Common myeloid progenitor, CD34-positive (primary cell): ENCODE results near the gene UBE3C. TPM values are rescaled to one million over a fixed set of nuclear protein-coding genes. Genes with fewer than 3 reads are reported as not detected.
A peak's percentile ranks its signal among the peaks of the same experiment; 100 is the strongest.

Experiments
- CTCF ChIA-PET: fragments of 350-600 bp; sonication (Branson Sonifier 250); formaldehyde crosslinking; loops from one replicate; lab custom pipeline; 2021; ENCODE audit warnings: antibody characterized with exemption; lab: Charles Lee
- POLR2A ChIA-PET: fragments of 350-600 bp; sonication (Branson Sonifier 250); formaldehyde crosslinking; loops from one replicate; lab custom pipeline; 2021; ENCODE audit warnings: antibody characterized with exemption; lab: Charles Lee
- DNase-seq, 3 donors: peaks; one replicate each; pipeline versions ENCODE4 v3.0.0 to v3.0.0-alpha.2; 2013
- H3K27ac ChIP-seq, 2 experiments: 1 replicate in 1 of 2; 2 replicates in 1 of 2; pipeline ENCODE4 v1.7.0; 2013; ENCODE audit warnings: inconsistent platforms in 2 of 2, low read length in 2 of 2, mild to moderate bottlenecking in 2 of 2, low read depth in 1 of 2, moderate library complexity in 1 of 2; ENCODE audit not compliant: severe bottlenecking in 2 of 2, insufficient read depth in 1 of 2, poor library complexity in 1 of 2
- H3K27me3 ChIP-seq, 5 experiments: replicated peaks in 2 of 5; 1 replicate in 3 of 5; 2 replicates in 2 of 5; pipeline versions ENCODE4 v1.6.1 to v1.7.0; 2013; ENCODE audit warnings: low read length in 4 of 5, mild to moderate bottlenecking in 2 of 5, moderate library complexity in 2 of 5, inconsistent platforms in 1 of 5; ENCODE audit not compliant: insufficient read depth in 5 of 5, control insufficient read depth in 4 of 5
- H3K36me3 ChIP-seq, 4 experiments: 1 replicate in 2 of 4; 2 replicates in 2 of 4; pipeline versions ENCODE4 v1.6.1 to v1.7.0; 2013; ENCODE audit warnings: low read length in 3 of 4, control low read depth in 1 of 4, mild to moderate bottlenecking in 1 of 4; ENCODE audit not compliant: control insufficient read depth in 4 of 4, insufficient read depth in 4 of 4
- H3K4me1 ChIP-seq, 4 experiments: 1 replicate in 3 of 4; 2 replicates in 1 of 4; pipeline versions ENCODE4 v1.6.1 to v1.7.1; 2013; ENCODE audit warnings: low read length in 3 of 4, mild to moderate bottlenecking in 3 of 4, control low read depth in 1 of 4, inconsistent platforms in 1 of 4, moderate library complexity in 1 of 4; ENCODE audit not compliant: control insufficient read depth in 4 of 4, insufficient read depth in 4 of 4; ENCODE audit errors: control extremely low read depth in 1 of 4
- H3K4me3 ChIP-seq, 7 experiments: 1 replicate in 4 of 7; 2 replicates in 3 of 7; pipeline versions ENCODE4 v1.5.1 to v1.7.0; 2013; ENCODE audit warnings: mild to moderate bottlenecking in 7 of 7, low read length in 6 of 7, moderate library complexity in 6 of 7, inconsistent platforms in 2 of 7, low read depth in 2 of 7, control low read depth in 1 of 7; ENCODE audit not compliant: insufficient read depth in 4 of 7, control insufficient read depth in 1 of 7; ENCODE audit errors: extremely low read depth in 1 of 7
- H3K9me3 ChIP-seq, 5 experiments: 1 replicate in 4 of 5; 2 replicates in 1 of 5; pipeline versions ENCODE4 v1.6.1 to v1.7.1; 2013; ENCODE audit warnings: low read length in 4 of 5, mild to moderate bottlenecking in 2 of 5, inconsistent platforms in 1 of 5, low read depth in 1 of 5, moderate library complexity in 1 of 5; ENCODE audit not compliant: control insufficient read depth in 4 of 5, insufficient read depth in 2 of 5; ENCODE audit errors: control extremely low read depth in 1 of 5
- WGBS: methylation state at CpG from one replicate; pipeline ENCODE4 v1.1.5; 2013; ENCODE audit not compliant: insufficient coverage; 5-methylcytosine and 5-hydroxymethylcytosine counted together
- polyA plus RNA-seq: library from polyadenylated mRNA; unstranded; fragments of 120-200 nt; gene quantifications from one replicate; pipeline ENCODE4 v1.2.1, GENCODE V29; 2013

Gene UBE3C
- 30.3 TPM for polyA plus RNA-seq

- WGBS = 3% methylated on average over 69 of the region's 80 CpGs
- ChIA-PET POLR2A (no interaction called here), CTCF (no interaction called here)
- Histone ChIP-seq H3K27ac (peak within 1 kb of the TSS in 1 of 2 experiments; percentile 71), H3K4me3 (peak within 1 kb of the TSS; percentile 48 to 92 (median 74)), H3K27me3 (no peaks in the 10 kb centered on the region), H3K36me3 (peaks cover 0 to 24% (median 12%) of the 10 kb centered on the region in 4 experiments), H3K4me1 (peaks cover 16 to 41% (median 29%) of the 10 kb centered on the region in 4 experiments), H3K9me3 (no peaks in the 10 kb centered on the region)
- DNase-seq = peak; percentile 89 to 95 (median 95)
Measured at GRCh38 chr7:157138424-157139110, at the start of gene UBE3C. Gene UBE3C, plus strand, starts transcription at chr7:157138926. Its CDS starts 347 bp downstream, at chr7:157139273.

DNA sequence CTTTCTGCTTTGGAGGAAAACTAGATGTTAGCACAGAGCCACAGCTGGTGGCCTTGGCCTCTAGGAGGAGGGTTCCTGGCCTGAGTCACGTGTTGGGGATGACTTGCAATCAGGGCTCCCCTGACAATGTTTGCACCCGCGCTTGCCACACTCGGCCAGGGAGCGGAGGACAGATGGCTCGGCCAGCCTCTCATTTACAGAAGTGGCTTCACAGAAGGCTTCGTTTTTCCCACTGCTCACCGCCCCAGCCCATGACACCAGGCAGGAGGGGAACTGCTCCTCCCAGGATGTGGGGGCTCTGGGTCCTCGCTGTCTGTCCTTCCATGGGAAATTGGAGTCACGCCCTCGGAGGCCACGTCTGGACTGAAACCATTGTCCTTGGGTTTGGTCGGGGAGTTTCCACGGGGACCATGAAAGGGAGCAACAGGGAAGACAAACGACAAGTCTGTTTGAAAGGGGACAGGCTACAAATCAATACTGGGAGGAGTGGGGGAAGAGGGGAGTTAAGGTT lies 49.6 kb upstream of the UBE3C start:
- ChIA-PET CTCF (no interaction called here), POLR2A (no interaction called here)
- no peaks in the 10 kb centered on the region for H3K4me1 ChIP-seq
- peaks cover 0 to 22% (median 15%) of the 10 kb centered on the region in 5 experiments for H3K9me3 ChIP-seq
- 49% methylated on average over 15 of the region's 15 CpGs for WGBS
- no peaks in the 10 kb centered on the region for H3K36me3 ChIP-seq
- DNase-seq = no peak
- no peak overlapping the region for H3K4me3 ChIP-seq
- H3K27ac ChIP-seq = no peak overlapping the region
- H3K27me3 ChIP-seq = peaks cover 0 to 18% (median 5%) of the 10 kb centered on the region in 5 experiments

DNA sequence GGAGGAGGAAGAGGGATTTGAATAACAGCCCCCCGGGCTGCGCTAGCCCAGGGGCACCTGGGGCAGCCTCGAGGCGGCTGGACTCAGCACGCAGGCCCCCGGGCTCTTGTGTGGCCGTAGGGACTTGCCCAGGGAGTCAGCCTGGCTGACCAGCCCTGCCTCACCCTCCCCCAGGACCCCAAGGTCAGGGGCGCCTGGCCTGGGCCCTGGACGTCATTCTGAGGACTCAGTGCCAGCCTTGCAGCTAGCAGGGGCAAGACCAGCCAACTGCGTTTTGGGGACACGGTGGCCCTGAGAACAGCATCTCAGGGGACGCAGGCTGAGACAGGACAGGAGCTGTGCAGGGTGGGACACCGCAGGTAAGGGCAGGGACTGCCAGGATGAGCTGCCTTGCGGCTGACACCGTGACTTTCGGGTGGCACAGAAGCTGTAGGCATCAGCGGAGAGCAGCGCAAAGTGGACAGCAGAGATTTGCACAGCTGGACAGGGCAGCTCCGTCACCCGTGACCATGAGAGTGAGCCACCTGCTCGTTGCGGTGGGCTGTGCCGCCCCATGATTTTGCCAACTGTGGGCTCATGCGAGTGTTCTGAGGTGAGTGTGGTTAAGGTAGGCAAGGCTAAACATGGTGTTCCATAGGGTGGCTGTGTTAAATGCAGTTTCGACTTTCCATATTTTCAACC lies 48.1 kb upstream of the UBE3C start:
- ChIA-PET CTCF (no interaction called here), POLR2A (no interaction called here)
- WGBS = 93% methylated on average over 24 of the region's 25 CpGs
- no peak overlapping the region for H3K4me3 ChIP-seq
- H3K4me1 ChIP-seq = no peaks in the 10 kb centered on the region
- no peak for DNase-seq
- H3K9me3 ChIP-seq = peaks cover 0 to 18% (median 8%) of the 10 kb centered on the region in 5 experiments
- no peaks in the 10 kb centered on the region for H3K36me3 ChIP-seq
- H3K27ac ChIP-seq = no peak overlapping the region
- peaks cover 0 to 20% (median 5%) of the 10 kb centered on the region in 5 experiments for H3K27me3 ChIP-seq

- H3K27me3 ChIP-seq = peaks cover 0 to 17% (median 2%) of the 10 kb centered on the region in 5 experiments
- WGBS = 63% methylated on average over 24 of the region's 26 CpGs
- H3K4me3 ChIP-seq = no peak overlapping the region
- no peaks in the 10 kb centered on the region for H3K36me3 ChIP-seq
- H3K27ac ChIP-seq = no peak overlapping the region
- POLR2A ChIA-PET = no interaction called here
- peaks cover 0 to 18% (median 8%) of the 10 kb centered on the region in 5 experiments for H3K9me3 ChIP-seq
- H3K4me1 ChIP-seq = peaks cover 0 to 10% (median 0%) of the 10 kb centered on the region in 4 experiments
- no peak for DNase-seq
- CTCF ChIA-PET = no interaction called here
Measured at GRCh38 chr7:157096286-157097055, 42.3 kb upstream of the UBE3C start.

GRCh38 chr7:157097056-157097329 lies 41.7 kb upstream of the UBE3C start:
- DNase-seq = no peak
- Histone ChIP-seq H3K36me3 (no peaks in the 10 kb centered on the region), H3K4me3 (no peak overlapping the region), H3K4me1 (peaks cover 0 to 10% (median 0%) of the 10 kb centered on the region in 4 experiments), H3K9me3 (peaks cover 0 to 14% (median 8%) of the 10 kb centered on the region in 5 experiments), H3K27me3 (peaks cover 0 to 17% (median 2%) of the 10 kb centered on the region in 5 experiments), H3K27ac (no peak overlapping the region)
- WGBS = 87% methylated on average over 10 of the region's 10 CpGs
- CTCF ChIA-PET = no interaction called here
- POLR2A ChIA-PET = no interaction called here

DNA sequence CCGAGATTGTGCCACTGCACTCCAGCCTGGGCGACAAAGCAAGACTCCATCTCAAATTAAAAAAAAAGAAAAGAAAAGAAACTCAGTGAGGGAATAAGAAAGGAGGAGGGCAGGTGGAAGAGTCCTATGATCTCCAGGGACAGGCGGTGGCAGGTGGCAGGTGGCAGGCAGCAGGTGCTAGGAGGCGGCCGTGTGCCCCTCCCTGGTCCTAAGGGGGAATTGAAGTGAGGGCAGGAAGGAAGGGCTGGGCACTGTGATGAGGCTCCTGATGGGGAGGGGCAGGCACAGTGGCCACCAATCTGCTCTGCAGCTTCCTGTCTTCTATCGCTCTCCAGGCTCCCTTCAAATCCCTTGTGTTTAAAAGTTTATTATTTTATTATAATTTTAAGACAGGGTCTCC lies 41.2 kb upstream of the UBE3C start:
- Histone ChIP-seq H3K27ac (no peak overlapping the region), H3K4me3 (no peak overlapping the region), H3K27me3 (peaks cover 0 to 17% (median 2%) of the 10 kb centered on the region in 5 experiments), H3K4me1 (peaks cover 0 to 10% (median 0%) of the 10 kb centered on the region in 4 experiments), H3K9me3 (peaks cover 0 to 12% (median 8%) of the 10 kb centered on the region in 5 experiments), H3K36me3 (no peaks in the 10 kb centered on the region)
- WGBS = 58% methylated on average over 3 of the region's 6 CpGs
- no peak for DNase-seq
- POLR2A ChIA-PET = no interaction called here
- CTCF ChIA-PET = no interaction called here
